ENCODE measurements around the gene SERPINB6. TPM values are rescaled to one million over a fixed set of nuclear protein-coding genes. Genes with fewer than 3 reads are reported as not detected.

SERPINB6 gene
- total RNA-seq, 1 donor from 2014 or later: 186 TPM

DNA sequence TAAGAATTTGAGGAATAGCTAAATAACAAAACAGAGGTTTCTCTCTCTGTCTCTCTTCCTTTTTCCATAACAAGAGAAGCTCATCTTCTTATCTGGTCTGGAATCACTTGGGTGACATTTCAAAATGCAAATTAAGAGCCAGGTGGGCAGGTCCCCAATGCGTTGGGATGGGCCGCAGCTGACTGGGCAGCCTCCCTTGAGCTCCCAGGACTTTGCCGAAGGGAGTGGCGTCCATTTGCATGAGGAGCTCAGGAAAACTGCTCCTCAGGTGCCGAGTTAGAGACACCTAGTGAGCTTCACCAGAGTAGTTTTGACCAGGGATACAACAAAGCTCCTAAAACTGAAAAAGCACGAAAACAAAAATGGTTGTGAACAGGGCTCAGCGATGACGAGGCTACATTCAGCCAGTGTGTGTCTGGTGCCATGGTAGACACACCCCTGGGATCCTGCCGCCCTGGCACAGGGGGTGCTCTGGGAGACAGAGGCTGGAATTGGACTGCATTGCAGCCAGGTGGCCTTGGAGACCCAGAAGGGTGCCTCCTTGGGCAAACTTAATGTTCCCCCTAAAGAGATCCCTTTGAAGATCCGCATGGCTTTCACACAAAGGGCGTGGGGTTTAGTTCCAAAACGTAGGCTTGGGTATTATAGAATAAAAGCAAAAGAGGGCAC lies 13.5 kb upstream of the SERPINB6 start:
- Mint-ChIP-seq H3K36me3 (ENCODE audit: low read depth, unreplicated experiment) (peaks cover 6% of the 10 kb centered on the region), H3K9me3 (ENCODE audit: unreplicated experiment) (no peaks in the 10 kb centered on the region), H3K4me1 (ENCODE audit: unreplicated experiment) (peaks cover 66% of the 10 kb centered on the region), H3K4me3 (ENCODE audit: unreplicated experiment) (no peak overlapping the region), H3K27me3 (ENCODE audit: unreplicated experiment) (peaks cover 17% of the 10 kb centered on the region), H3K27ac (ENCODE audit: unreplicated experiment) (no peak overlapping the region)
- TF ChIP-seq, protein P1, sequence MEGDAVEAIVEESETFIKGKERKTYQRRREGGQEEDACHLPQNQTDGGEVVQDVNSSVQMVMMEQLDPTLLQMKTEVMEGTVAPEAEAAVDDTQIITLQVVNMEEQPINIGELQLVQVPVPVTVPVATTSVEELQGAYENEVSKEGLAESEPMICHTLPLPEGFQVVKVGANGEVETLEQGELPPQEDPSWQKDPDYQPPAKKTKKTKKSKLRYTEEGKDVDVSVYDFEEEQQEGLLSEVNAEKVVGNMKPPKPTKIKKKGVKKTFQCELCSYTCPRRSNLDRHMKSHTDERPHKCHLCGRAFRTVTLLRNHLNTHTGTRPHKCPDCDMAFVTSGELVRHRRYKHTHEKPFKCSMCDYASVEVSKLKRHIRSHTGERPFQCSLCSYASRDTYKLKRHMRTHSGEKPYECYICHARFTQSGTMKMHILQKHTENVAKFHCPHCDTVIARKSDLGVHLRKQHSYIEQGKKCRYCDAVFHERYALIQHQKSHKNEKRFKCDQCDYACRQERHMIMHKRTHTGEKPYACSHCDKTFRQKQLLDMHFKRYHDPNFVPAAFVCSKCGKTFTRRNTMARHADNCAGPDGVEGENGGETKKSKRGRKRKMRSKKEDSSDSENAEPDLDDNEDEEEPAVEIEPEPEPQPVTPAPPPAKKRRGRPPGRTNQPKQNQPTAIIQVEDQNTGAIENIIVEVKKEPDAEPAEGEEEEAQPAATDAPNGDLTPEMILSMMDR (IDR thresholded peaks at IDR 0.05; ENCODE audit: unreplicated experiment): no peak
- DNase-seq (ENCODE audit: low spot score): no peak

DNA sequence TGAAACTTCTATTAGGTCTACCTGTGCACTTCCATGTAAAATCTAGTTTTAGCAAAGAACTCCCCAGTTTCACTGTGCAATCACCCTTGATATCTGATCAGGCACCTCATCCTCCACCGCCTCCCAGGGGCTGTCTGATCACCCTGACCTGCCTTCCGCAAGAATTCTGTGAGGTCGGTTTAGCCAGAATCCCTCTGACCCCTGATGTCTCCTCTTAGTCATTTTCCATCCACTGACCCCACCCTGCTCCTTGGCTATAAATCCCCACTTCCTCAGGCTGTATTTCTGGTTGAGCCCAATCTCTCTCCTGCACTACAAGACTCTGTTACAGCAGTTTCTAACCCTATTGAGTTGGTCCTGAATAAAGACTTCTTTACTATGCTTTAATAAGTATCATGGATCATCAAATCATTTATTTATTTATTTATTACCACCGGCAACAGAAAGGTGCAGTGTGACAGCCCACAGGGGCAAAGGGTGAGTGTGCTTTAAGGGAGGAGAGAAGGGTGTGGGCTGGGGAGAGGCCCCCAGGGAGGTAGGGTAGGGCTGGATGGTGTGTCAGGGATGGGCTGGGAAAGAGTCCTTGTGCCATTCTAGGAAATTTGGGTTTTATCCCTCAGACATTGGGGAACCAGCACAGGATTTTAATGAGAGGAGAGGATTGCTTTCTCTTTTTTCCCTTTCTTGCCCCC lies 11.2 kb upstream of the SERPINB6 start:
- DNase-seq (ENCODE audit: low spot score): no peak
- peak overlapping the region; percentile 57 for H3K4me3 Mint-ChIP-seq (ENCODE audit: unreplicated experiment)
- no peaks in the 10 kb centered on the region for H3K36me3 Mint-ChIP-seq (ENCODE audit: low read depth, unreplicated experiment)
- TF ChIP-seq, protein P1 (IDR thresholded peaks at IDR 0.05; ENCODE audit: unreplicated experiment): no peak
- H3K27ac Mint-ChIP-seq (ENCODE audit: unreplicated experiment): peak overlapping the region; percentile 81
- peaks cover 7% of the 10 kb centered on the region for H3K27me3 Mint-ChIP-seq (ENCODE audit: unreplicated experiment)
- H3K9me3 Mint-ChIP-seq (ENCODE audit: unreplicated experiment): no peaks in the 10 kb centered on the region
- peaks cover 61% of the 10 kb centered on the region for H3K4me1 Mint-ChIP-seq (ENCODE audit: unreplicated experiment)

DNA sequence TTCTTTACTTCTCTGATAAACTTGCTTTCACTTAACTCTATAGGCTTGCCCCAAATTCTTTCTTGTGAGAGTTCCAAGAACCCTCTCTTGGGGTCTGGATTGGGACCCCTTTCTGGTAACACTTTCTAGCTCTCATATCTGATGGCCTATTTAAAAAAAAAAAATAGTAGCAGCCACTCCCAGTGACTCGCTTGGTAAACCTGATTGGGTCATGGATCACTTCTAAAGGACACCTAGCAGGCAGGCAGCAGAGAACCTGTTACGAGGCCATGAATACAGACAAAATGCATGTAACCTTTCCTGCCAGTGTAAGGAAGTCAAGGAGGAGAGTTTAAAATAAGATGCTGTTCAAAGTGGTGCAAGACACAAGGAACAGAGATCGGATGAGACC lies 9.1 kb upstream of the SERPINB6 start:
- peaks cover 7% of the 10 kb centered on the region for H3K27me3 Mint-ChIP-seq (ENCODE audit: unreplicated experiment)
- H3K36me3 Mint-ChIP-seq (ENCODE audit: low read depth, unreplicated experiment): no peaks in the 10 kb centered on the region
- no peaks in the 10 kb centered on the region for H3K9me3 Mint-ChIP-seq (ENCODE audit: unreplicated experiment)
- peaks cover 52% of the 10 kb centered on the region for H3K4me1 Mint-ChIP-seq (ENCODE audit: unreplicated experiment)
- H3K4me3 Mint-ChIP-seq (ENCODE audit: unreplicated experiment): no peak overlapping the region
- H3K27ac Mint-ChIP-seq (ENCODE audit: unreplicated experiment): no peak overlapping the region
- TF ChIP-seq, protein P1 (IDR thresholded peaks at IDR 0.05; ENCODE audit: unreplicated experiment): no peak
- DNase-seq (ENCODE audit: low spot score): no peak

DNA sequence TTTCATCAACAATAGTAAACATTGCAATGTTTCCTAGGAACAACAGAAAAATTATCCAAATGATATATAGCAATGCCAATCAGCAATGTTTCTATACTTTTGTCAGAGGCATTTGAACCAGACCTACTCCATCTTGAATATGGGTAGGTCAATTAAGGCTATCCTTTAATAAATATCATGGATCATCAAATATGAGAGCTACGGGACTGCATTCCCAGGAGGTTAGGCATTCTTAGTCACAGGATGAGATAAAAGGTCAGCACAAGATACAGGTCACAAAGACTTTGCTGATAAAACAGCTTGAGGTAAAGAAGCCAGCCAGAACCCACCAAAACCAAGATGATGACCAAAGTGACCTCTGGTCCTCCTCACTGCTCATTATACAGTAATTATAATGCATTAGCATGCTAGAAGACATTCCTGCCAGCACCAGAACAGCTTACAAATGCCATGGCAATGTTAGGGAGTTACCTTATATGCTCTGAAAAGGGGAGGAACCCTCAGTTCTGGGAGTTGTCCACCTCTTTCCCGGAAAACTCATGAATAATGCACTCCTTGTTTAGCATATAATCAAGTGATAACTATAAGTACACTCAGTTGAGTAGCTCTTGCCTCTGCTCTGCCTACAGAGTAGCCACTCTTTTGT lies 8.6 kb upstream of the SERPINB6 start:
- Mint-ChIP-seq H3K9me3 (ENCODE audit: unreplicated experiment) (no peaks in the 10 kb centered on the region), H3K36me3 (ENCODE audit: low read depth, unreplicated experiment) (no peaks in the 10 kb centered on the region), H3K4me3 (ENCODE audit: unreplicated experiment) (no peak overlapping the region), H3K27me3 (ENCODE audit: unreplicated experiment) (peaks cover 7% of the 10 kb centered on the region), H3K4me1 (ENCODE audit: unreplicated experiment) (peaks cover 52% of the 10 kb centered on the region), H3K27ac (ENCODE audit: unreplicated experiment) (no peak overlapping the region)
- DNase-seq (ENCODE audit: low spot score): no peak
- TF ChIP-seq, protein P1 (IDR thresholded peaks at IDR 0.05; ENCODE audit: unreplicated experiment): no peak

DNA sequence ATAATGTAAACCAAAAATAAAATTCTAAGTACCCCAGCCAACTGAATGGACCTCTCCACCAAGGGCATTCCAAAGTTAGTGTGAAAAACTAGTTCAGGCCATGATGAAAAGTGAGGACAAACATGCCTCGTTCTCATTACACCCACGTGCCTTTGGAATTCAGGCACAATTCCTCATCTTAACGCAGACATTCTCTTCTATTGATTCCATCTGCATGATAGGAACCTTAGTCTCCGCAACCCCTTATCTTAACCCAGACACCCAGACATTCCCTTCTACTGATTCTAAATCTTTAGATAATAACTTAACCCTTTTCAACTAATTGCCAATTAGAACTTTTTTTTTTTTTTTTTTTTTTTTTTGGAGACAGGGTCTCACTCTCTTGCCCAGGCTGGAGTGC lies 7.6 kb upstream of the SERPINB6 start:
- Mint-ChIP-seq H3K9me3 (ENCODE audit: unreplicated experiment) (no peaks in the 10 kb centered on the region), H3K4me1 (ENCODE audit: unreplicated experiment) (peaks cover 49% of the 10 kb centered on the region), H3K36me3 (ENCODE audit: low read depth, unreplicated experiment) (no peaks in the 10 kb centered on the region), H3K4me3 (ENCODE audit: unreplicated experiment) (no peak overlapping the region), H3K27me3 (ENCODE audit: unreplicated experiment) (peaks cover 7% of the 10 kb centered on the region), H3K27ac (ENCODE audit: unreplicated experiment) (peak overlapping the region; percentile 57)
- DNase-seq (ENCODE audit: low spot score): no peak
- TF ChIP-seq, protein P1 (IDR thresholded peaks at IDR 0.05; ENCODE audit: unreplicated experiment): no peak
